HG03175 (cell line): ENCODE measurements around the gene INA.

Experiments used
- ATAC-seq: cut with Tn5 transposase; IDR thresholded peaks from one replicate; pipeline ENCODE4 v1.9.1; 2021; ENCODE audit warnings: mild to moderate bottlenecking, moderate library complexity; ENCODE audit not compliant: unreplicated experiment

Gene INA

GRCh38 chr10:103273041-103273441 is 3.9 kb upstream of the INA start:
- ATAC-seq, result no peak

GRCh38 chr10:103276251-103276895 is 565 bp upstream of the INA start:
- ATAC-seq, result no peak

GRCh38 chr10:103277713-103278536 is 987 bp downstream of the INA start:
- no peak for ATAC-seq

GRCh38 chr10:103278537-103278823 is 1.5 kb downstream of the INA start:
- ATAC-seq, result no peak

- no peak for ATAC-seq
Observed at GRCh38 chr10:103278862-103279298, 1.9 kb downstream of the INA start.

- ATAC-seq, result no peak
Observed at GRCh38 chr10:103280031-103280430, 3.1 kb downstream of the INA start.

- ATAC-seq, result no peak
Observed at GRCh38 chr10:103280506-103280905, 3.6 kb downstream of the INA start.

GRCh38 chr10:103281753-103282152 is 4.8 kb downstream of the INA start:
- ATAC-seq, result no peak

- no peak for ATAC-seq
Observed at GRCh38 chr10:103282961-103283360, 6.0 kb downstream of the INA start.

GRCh38 chr10:103284170-103284569 is 7.2 kb downstream of the INA start:
- ATAC-seq, result no peak

GRCh38 chr10:103287992-103288391 is 11.1 kb downstream of the INA start:
- no peak for ATAC-seq

- no peak for ATAC-seq
Observed at GRCh38 chr10:103291588-103291987, 14.7 kb downstream of the INA start.

- ATAC-seq, result no peak
Observed at GRCh38 chr10:103295374-103296015, 18.6 kb downstream of the INA start.

- ATAC-seq, result no peak
Observed at GRCh38 chr10:103307594-103307993, 30.7 kb downstream of the INA start.

GRCh38 chr10:103310197-103310596 is 33.3 kb downstream of the INA start:
- ATAC-seq, result no peak

- no peak for ATAC-seq
Observed at GRCh38 chr10:103316087-103316486, 39.1 kb downstream of the INA start.

GRCh38 chr10:103327906-103328305 is 51.0 kb downstream of the INA start:
- ATAC-seq, result no peak

GRCh38 chr10:103333934-103334520 is 57.1 kb downstream of the INA start:
- no peak for ATAC-seq

- ATAC-seq, result no peak
Observed at GRCh38 chr10:103334567-103334966, 57.6 kb downstream of the INA start.

GRCh38 chr10:103336370-103336769 is 59.4 kb downstream of the INA start:
- ATAC-seq, result no peak
